Tibial artery (tissue), 4 donors: ENCODE measurements around the gene SEMA5B.

Source experiments
- DNase-seq, 2 donors: peaks; one replicate each; pipeline ENCODE4 v3.0.0-alpha.2; 2019
- H3K27ac ChIP-seq, 2 donors: fragments of 200-600 bp; sonication (generic) in 1 of 2; 1 replicate in 1 of 2; 2 replicates in 1 of 2; pipeline ENCODE4 v1.5.1; 2018 to 2019; ENCODE audit warnings: mild to moderate bottlenecking in 1 of 2
- H3K27me3 ChIP-seq, 2 donors: fragments of 200-600 bp; sonication (generic) in 1 of 2; one replicate each; pipeline versions ENCODE4 v1.5.1 to v1.6.0; 2016 to 2019
- H3K36me3 ChIP-seq, 3 donors: fragments of 200-600 bp; sonication (generic) in 2 of 3; one replicate each; pipeline ENCODE4 v1.5.1; 2016 to 2019; ENCODE audit warnings: mild to moderate bottlenecking in 2 of 3
- H3K4me1 ChIP-seq, 4 donors: fragments of 200-600 bp; sonication (generic) in 2 of 4; 1 replicate in 3 of 4; 2 replicates in 1 of 4; pipeline ENCODE4 v1.5.1; 2016 to 2019
- H3K4me3 ChIP-seq, 2 donors: fragments of 200-600 bp; sonication (generic) in 1 of 2; 1 replicate in 1 of 2; 2 replicates in 1 of 2; pipeline ENCODE4 v1.5.1; 2018 to 2019; ENCODE audit warnings: mild to moderate bottlenecking in 2 of 2
- H3K9me3 ChIP-seq, 3 donors: fragments of 200-600 bp; sonication (generic) in 1 of 3; one replicate each; pipeline ENCODE4 v1.5.1; 2016 to 2019
- CTCF ChIP-seq, 2 experiments: fragments of 200-600 bp in 1 of 2; fragments of 450-650 bp in 1 of 2; IDR thresholded peaks; one replicate each; pipeline ENCODE4 v1.5.1; 2017 to 2019; ENCODE audit warnings: antibody characterized with exemption in 2 of 2, mild to moderate bottlenecking in 1 of 2, moderate library complexity in 1 of 2
- intact Hi-C: fragments of 100-400 bp; cut with DNase I; formaldehyde crosslinking; loops from one replicate; pipeline ENCODE4 v1.15.0; 2023; ENCODE audit warnings: low total_unique reads

The SEMA5B gene

GRCh38 chr3:122908251-122908650 lies 119.3 kb downstream of the SEMA5B start:
- Histone ChIP-seq H3K4me1 (no peaks in the 10 kb centered on the region), H3K4me3 (no peak overlapping the region), H3K9me3 (peaks cover 0 to 8% (median 7%) of the 10 kb centered on the region in 3 donors), H3K27me3 (peaks cover 0 to 19% of the 10 kb centered on the region in 2 donors), H3K27ac (no peak overlapping the region), H3K36me3 (no peaks in the 10 kb centered on the region)
- intact Hi-C loops = no loop called here
- no peak for TF ChIP-seq CTCF (IDR thresholded peaks at IDR 0.05)
- DNase-seq = no peak

GRCh38 chr3:122907471-122907870 lies 120.1 kb downstream of the SEMA5B start:
- intact Hi-C loops = no loop called here
- Histone ChIP-seq H3K4me1 (no peaks in the 10 kb centered on the region), H3K27ac (no peak overlapping the region), H3K27me3 (peaks cover 0 to 12% of the 10 kb centered on the region in 2 donors), H3K36me3 (no peaks in the 10 kb centered on the region), H3K9me3 (peaks cover 0 to 8% (median 7%) of the 10 kb centered on the region in 3 donors), H3K4me3 (no peak overlapping the region)
- DNase-seq = no peak
- TF ChIP-seq CTCF (IDR thresholded peaks at IDR 0.05) = no peak

- intact Hi-C loops = no loop called here
- no peak overlapping the region for H3K27ac ChIP-seq
- no peak overlapping the region for H3K4me3 ChIP-seq
- no peaks in the 10 kb centered on the region for H3K4me1 ChIP-seq
- no peaks in the 10 kb centered on the region for H3K27me3 ChIP-seq
- peaks cover 0 to 8% (median 7%) of the 10 kb centered on the region in 3 donors for H3K9me3 ChIP-seq
- H3K36me3 ChIP-seq = no peaks in the 10 kb centered on the region
- no peak for TF ChIP-seq CTCF (IDR thresholded peaks at IDR 0.05)
- no peak for DNase-seq
Observed at GRCh38 chr3:122903171-122903570, 124.4 kb downstream of the SEMA5B start.

GRCh38 chr3:122902326-122902725 lies 125.2 kb downstream of the SEMA5B start:
- Histone ChIP-seq H3K27ac (no peak overlapping the region), H3K4me3 (no peak overlapping the region), H3K27me3 (no peaks in the 10 kb centered on the region), H3K4me1 (no peaks in the 10 kb centered on the region), H3K36me3 (no peaks in the 10 kb centered on the region), H3K9me3 (peaks cover 0 to 8% (median 7%) of the 10 kb centered on the region in 3 donors)
- no peak for TF ChIP-seq CTCF (IDR thresholded peaks at IDR 0.05)
- intact Hi-C loops = no loop called here
- DNase-seq = no peak

GRCh38 chr3:122898298-122898697 lies 129.3 kb downstream of the SEMA5B start:
- no peak overlapping the region for H3K4me3 ChIP-seq
- no peaks in the 10 kb centered on the region for H3K27me3 ChIP-seq
- intact Hi-C loops = no loop called here
- H3K4me1 ChIP-seq = peaks cover 0 to 12% (median 7%) of the 10 kb centered on the region in 4 donors
- H3K9me3 ChIP-seq = no peaks in the 10 kb centered on the region
- no peaks in the 10 kb centered on the region for H3K36me3 ChIP-seq
- DNase-seq = no peak
- TF ChIP-seq CTCF (IDR thresholded peaks at IDR 0.05) = no peak
- H3K27ac ChIP-seq = no peak overlapping the region
